Measurements from ENCODE around the gene GLB1L3.

GLB1L3 gene

GRCh38 chr11:134346101-134346975, 70.2 kb downstream of the GLB1L3 start:
- no peaks in the 10 kb centered on the region for H3K27me3 ChIP-seq (ENCODE audit: control insufficient read depth, insufficient read depth, low read length)
- H3K36me3 ChIP-seq (ENCODE audit: control insufficient read depth, insufficient read depth, low read length) = no peaks in the 10 kb centered on the region
- no peaks in the 10 kb centered on the region for H3K4me1 ChIP-seq (ENCODE audit: control insufficient read depth, insufficient read depth, low read length)
- H3K9ac ChIP-seq (ENCODE audit: low read length) = no peak overlapping the region
- H3K4me3 ChIP-seq (ENCODE audit: low read length) = no peak overlapping the region
- H3K27ac ChIP-seq (ENCODE audit: low read depth, low read length) = no peak overlapping the region

- Histone ChIP-seq H3K4me1 (ENCODE audit: control insufficient read depth, insufficient read depth, low read length) (no peaks in the 10 kb centered on the region), H3K27ac (ENCODE audit: low read depth, low read length) (no peak overlapping the region), H3K27me3 (ENCODE audit: control insufficient read depth, insufficient read depth, low read length) (no peaks in the 10 kb centered on the region), H3K36me3 (ENCODE audit: control insufficient read depth, insufficient read depth, low read length) (no peaks in the 10 kb centered on the region), H3K4me3 (ENCODE audit: low read length) (no peak overlapping the region), H3K9ac (ENCODE audit: low read length) (no peak overlapping the region)
Observed at GRCh38 chr11:134346976-134347350, 70.8 kb downstream of the GLB1L3 start.

GRCh38 chr11:134347441-134347840, 71.3 kb downstream of the GLB1L3 start:
- H3K27me3 ChIP-seq (ENCODE audit: control insufficient read depth, insufficient read depth, low read length) = no peaks in the 10 kb centered on the region
- no peaks in the 10 kb centered on the region for H3K36me3 ChIP-seq (ENCODE audit: control insufficient read depth, insufficient read depth, low read length)
- H3K4me1 ChIP-seq (ENCODE audit: control insufficient read depth, insufficient read depth, low read length) = no peaks in the 10 kb centered on the region
- H3K9ac ChIP-seq (ENCODE audit: low read length) = no peak overlapping the region
- no peak overlapping the region for H3K27ac ChIP-seq (ENCODE audit: low read depth, low read length)
- no peak overlapping the region for H3K4me3 ChIP-seq (ENCODE audit: low read length)

GRCh38 chr11:134349109-134349801, 73.1 kb downstream of the GLB1L3 start:
- H3K27me3 ChIP-seq (ENCODE audit: control insufficient read depth, insufficient read depth, low read length) = no peaks in the 10 kb centered on the region
- no peak overlapping the region for H3K27ac ChIP-seq (ENCODE audit: low read depth, low read length)
- H3K36me3 ChIP-seq (ENCODE audit: control insufficient read depth, insufficient read depth, low read length) = no peaks in the 10 kb centered on the region
- H3K4me1 ChIP-seq (ENCODE audit: control insufficient read depth, insufficient read depth, low read length) = no peaks in the 10 kb centered on the region
- no peak overlapping the region for H3K4me3 ChIP-seq (ENCODE audit: low read length)
- H3K9ac ChIP-seq (ENCODE audit: low read length) = no peak overlapping the region

- H3K9ac ChIP-seq (ENCODE audit: low read length) = no peak overlapping the region
- no peak overlapping the region for H3K27ac ChIP-seq (ENCODE audit: low read depth, low read length)
- H3K27me3 ChIP-seq (ENCODE audit: control insufficient read depth, insufficient read depth, low read length) = no peaks in the 10 kb centered on the region
- H3K4me3 ChIP-seq (ENCODE audit: low read length) = no peak overlapping the region
- H3K4me1 ChIP-seq (ENCODE audit: control insufficient read depth, insufficient read depth, low read length) = no peaks in the 10 kb centered on the region
- no peaks in the 10 kb centered on the region for H3K36me3 ChIP-seq (ENCODE audit: control insufficient read depth, insufficient read depth, low read length)
Observed at GRCh38 chr11:134349802-134350355, 73.7 kb downstream of the GLB1L3 start.

GRCh38 chr11:134350381-134350780, 74.2 kb downstream of the GLB1L3 start:
- Histone ChIP-seq H3K4me3 (ENCODE audit: low read length) (no peak overlapping the region), H3K36me3 (ENCODE audit: control insufficient read depth, insufficient read depth, low read length) (no peaks in the 10 kb centered on the region), H3K27me3 (ENCODE audit: control insufficient read depth, insufficient read depth, low read length) (no peaks in the 10 kb centered on the region), H3K4me1 (ENCODE audit: control insufficient read depth, insufficient read depth, low read length) (no peaks in the 10 kb centered on the region), H3K9ac (ENCODE audit: low read length) (no peak overlapping the region), H3K27ac (ENCODE audit: low read depth, low read length) (no peak overlapping the region)

- Histone ChIP-seq H3K4me1 (ENCODE audit: control insufficient read depth, insufficient read depth, low read length) (no peaks in the 10 kb centered on the region), H3K4me3 (ENCODE audit: low read length) (no peak overlapping the region), H3K27ac (ENCODE audit: low read depth, low read length) (no peak overlapping the region), H3K9ac (ENCODE audit: low read length) (no peak overlapping the region), H3K36me3 (ENCODE audit: control insufficient read depth, insufficient read depth, low read length) (no peaks in the 10 kb centered on the region), H3K27me3 (ENCODE audit: control insufficient read depth, insufficient read depth, low read length) (no peaks in the 10 kb centered on the region)
Observed at GRCh38 chr11:134352111-134352510, 75.9 kb downstream of the GLB1L3 start.

GRCh38 chr11:134355136-134355535, 79.0 kb downstream of the GLB1L3 start:
- no peak overlapping the region for H3K9ac ChIP-seq (ENCODE audit: low read length)
- no peaks in the 10 kb centered on the region for H3K4me1 ChIP-seq (ENCODE audit: control insufficient read depth, insufficient read depth, low read length)
- H3K27ac ChIP-seq (ENCODE audit: low read depth, low read length) = no peak overlapping the region
- H3K4me3 ChIP-seq (ENCODE audit: low read length) = no peak overlapping the region
- H3K27me3 ChIP-seq (ENCODE audit: control insufficient read depth, insufficient read depth, low read length) = no peaks in the 10 kb centered on the region
- H3K36me3 ChIP-seq (ENCODE audit: control insufficient read depth, insufficient read depth, low read length) = no peaks in the 10 kb centered on the region

- Histone ChIP-seq H3K9ac (ENCODE audit: low read length) (no peak overlapping the region), H3K4me3 (ENCODE audit: low read length) (no peak overlapping the region), H3K27ac (ENCODE audit: low read depth, low read length) (no peak overlapping the region), H3K4me1 (ENCODE audit: control insufficient read depth, insufficient read depth, low read length) (no peaks in the 10 kb centered on the region), H3K36me3 (ENCODE audit: control insufficient read depth, insufficient read depth, low read length) (no peaks in the 10 kb centered on the region), H3K27me3 (ENCODE audit: control insufficient read depth, insufficient read depth, low read length) (no peaks in the 10 kb centered on the region)
Observed at GRCh38 chr11:134355656-134356055, 79.5 kb downstream of the GLB1L3 start.

- Histone ChIP-seq H3K36me3 (ENCODE audit: control insufficient read depth, insufficient read depth, low read length) (no peaks in the 10 kb centered on the region), H3K4me3 (ENCODE audit: low read length) (no peak overlapping the region), H3K27me3 (ENCODE audit: control insufficient read depth, insufficient read depth, low read length) (no peaks in the 10 kb centered on the region), H3K27ac (ENCODE audit: low read depth, low read length) (no peak overlapping the region), H3K4me1 (ENCODE audit: control insufficient read depth, insufficient read depth, low read length) (no peaks in the 10 kb centered on the region), H3K9ac (ENCODE audit: low read length) (no peak overlapping the region)
Observed at GRCh38 chr11:134356656-134357544, 80.7 kb downstream of the GLB1L3 start.

- Histone ChIP-seq H3K9ac (ENCODE audit: low read length) (no peak overlapping the region), H3K27ac (ENCODE audit: low read depth, low read length) (no peak overlapping the region), H3K36me3 (ENCODE audit: control insufficient read depth, insufficient read depth, low read length) (no peaks in the 10 kb centered on the region), H3K4me3 (ENCODE audit: low read length) (no peak overlapping the region), H3K4me1 (ENCODE audit: control insufficient read depth, insufficient read depth, low read length) (no peaks in the 10 kb centered on the region), H3K27me3 (ENCODE audit: control insufficient read depth, insufficient read depth, low read length) (no peaks in the 10 kb centered on the region)
Observed at GRCh38 chr11:134357545-134357839, 81.3 kb downstream of the GLB1L3 start.

GRCh38 chr11:134358165-134358855, 82.1 kb downstream of the GLB1L3 start:
- Histone ChIP-seq H3K36me3 (ENCODE audit: control insufficient read depth, insufficient read depth, low read length) (no peaks in the 10 kb centered on the region), H3K4me3 (ENCODE audit: low read length) (no peak overlapping the region), H3K27ac (ENCODE audit: low read depth, low read length) (no peak overlapping the region), H3K27me3 (ENCODE audit: control insufficient read depth, insufficient read depth, low read length) (no peaks in the 10 kb centered on the region), H3K4me1 (ENCODE audit: control insufficient read depth, insufficient read depth, low read length) (no peaks in the 10 kb centered on the region), H3K9ac (ENCODE audit: low read length) (no peak overlapping the region)
